Peyer's patch (tissue), 4 donors: Measurements from ENCODE around the gene ELMOD3.
A peak's percentile ranks its signal among the peaks of the same experiment; 100 is the strongest.

Experiments used
- CTCF ChIP-seq, 6 experiments: fragments of 450-650 bp in 4 of 6; fragments of 200-600 bp in 2 of 6; sonication (generic) in 1 of 6; IDR thresholded peaks; one replicate each; pipeline ENCODE4 v1.5.1; 2017 to 2019; ENCODE audit warnings: antibody characterized with exemption in 6 of 6, mild to moderate bottlenecking in 3 of 6, moderate library complexity in 1 of 6
- POLR2A ChIP-seq, 2 donors: fragments of 450-650 bp; IDR thresholded peaks; one replicate each; pipeline ENCODE4 v1.5.1; 2017; ENCODE audit warnings: antibody characterized with exemption in 2 of 2, mild to moderate bottlenecking in 2 of 2, moderate library complexity in 2 of 2

DNA sequence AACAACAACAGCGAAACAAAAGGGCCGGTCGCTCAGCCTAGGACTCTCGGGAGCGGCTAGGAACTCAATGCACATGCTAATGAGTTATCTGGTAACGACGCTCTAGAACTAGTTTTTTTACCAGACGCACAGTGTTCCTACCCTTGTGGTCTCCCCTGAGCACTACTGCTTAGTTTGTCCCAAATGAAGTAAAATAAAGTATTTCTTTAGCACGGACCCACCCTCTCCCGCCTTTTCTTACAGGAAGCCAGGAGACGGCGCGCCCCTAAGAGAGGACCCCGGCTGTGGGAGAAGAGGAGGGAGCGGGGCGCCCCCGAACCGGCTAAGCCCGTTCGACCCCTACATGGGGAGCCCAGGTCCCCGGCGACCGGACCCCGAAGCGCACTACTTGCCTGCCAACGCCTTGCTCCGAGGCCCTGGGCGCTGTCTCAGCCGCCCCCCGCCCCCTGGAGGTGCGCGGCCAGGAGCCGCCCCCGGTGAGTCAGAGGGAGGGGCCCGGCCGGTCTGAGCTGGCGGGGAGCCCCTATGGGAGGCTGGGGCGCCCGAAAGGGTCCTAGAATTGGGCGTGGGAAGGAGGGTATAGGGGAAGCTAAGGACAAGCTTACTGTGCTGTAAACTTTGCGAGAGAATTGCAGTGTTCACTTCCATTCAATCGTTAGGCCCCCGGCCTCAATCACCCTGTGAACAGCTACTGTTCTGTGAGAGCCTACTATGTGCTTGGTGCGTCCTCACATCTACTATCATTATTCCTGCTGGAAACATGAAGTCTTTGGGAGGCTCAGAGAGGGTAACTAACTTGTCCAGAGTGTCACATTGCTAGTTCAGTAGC, 59.2 kb downstream of the ELMOD3 start:
- TF ChIP-seq CTCF (IDR thresholded peaks at IDR 0.05): peak in 3 of 6 experiments; percentile 2 to 11 (median 8)
- TF ChIP-seq POLR2A (IDR thresholded peaks at IDR 0.05): peak in 1 of 2 donors; percentile 27
